Endothelial cell of umbilical vein (primary cell): ENCODE data around the gene CRY2. TPM values are rescaled to one million over a fixed set of nuclear protein-coding genes. Genes with fewer than 3 reads are reported as not detected.

Experiments
- BruUV-seq: library from RNA; stranded (reverse); fragments of 400-500 nt; replicated peaks from 2 replicates; lab custom pipeline; 2021; lab: Mats Ljungman, UMichigan
- CTCF ChIA-PET: fragments of 300-600, 350-600 bp; sonication (Branson Sonifier 250); formaldehyde crosslinking; loops from one replicate; lab custom pipeline; 2021; ENCODE audit warnings: antibody characterized with exemption, inconsistent platforms; lab: Charles Lee
- POLR2A ChIA-PET: fragments of 300-600, 350-600 bp; sonication (Branson Sonifier 250); formaldehyde crosslinking; loops from one replicate; lab custom pipeline; 2021; ENCODE audit warnings: antibody characterized with exemption, inconsistent platforms; lab: Charles Lee
- DNase-seq: peaks from one replicate; pipeline ENCODE4 v3.0.0-alpha.2; 2011; ENCODE audit warnings: low read depth, low spot score
- FAIRE-seq: peaks from 2 replicates; lab custom pipeline; 2011; peaks lifted over from hg19 to GRCh38; lab: Jason Lieb, UNC
- H2AFZ ChIP-seq: 2 replicates; pipeline ENCODE4 v1.6.0; 2012; ENCODE audit warnings: low read depth, low read length, control low read depth, inconsistent platforms
- H3K27ac ChIP-seq: 2 replicates; pipeline ENCODE4 v1.5.1; 2011; ENCODE audit warnings: low read depth, mild to moderate bottlenecking, control low read depth, low read length, moderate library complexity; ENCODE audit not compliant: insufficient read depth
- H3K27me3 ChIP-seq, 2 experiments: 2 replicates each; pipeline versions ENCODE4 v1.6.0 to v1.6.1; 2011; ENCODE audit warnings: low read length in 2 of 2, mixed read lengths in 1 of 2; ENCODE audit not compliant: control insufficient read depth in 2 of 2, insufficient read depth in 2 of 2
- H3K36me3 ChIP-seq, 2 experiments: 2 replicates in 1 of 2; 3 replicates in 1 of 2; pipeline ENCODE4 v1.5.1; 2011; ENCODE audit warnings: low read length in 2 of 2, mild to moderate bottlenecking in 1 of 2, moderate library complexity in 1 of 2; ENCODE audit not compliant: control insufficient read depth in 2 of 2, insufficient read depth in 2 of 2; ENCODE audit errors: extremely low read depth in 1 of 2
- H3K4me1 ChIP-seq: 3 replicates; pipeline ENCODE4 v1.5.1; 2011; ENCODE audit warnings: mild to moderate bottlenecking, low read length; ENCODE audit not compliant: control insufficient read depth, insufficient read depth; ENCODE audit errors: extremely low read depth
- H3K4me2 ChIP-seq: 2 replicates; pipeline ENCODE4 v1.6.1; 2011; ENCODE audit warnings: low read length, control low read depth, mixed read lengths; ENCODE audit not compliant: insufficient read depth
- H3K4me3 ChIP-seq, 3 experiments: fragments of 200-600 bp in 1 of 3; sonication (generic), shearing (Covaris generic) in 1 of 3; replicated peaks in 1 of 3; 2 replicates each; pipeline ENCODE4 v1.5.1; 2011 to 2016; ENCODE audit warnings: control low read depth in 3 of 3, low read length in 3 of 3, mild to moderate bottlenecking in 2 of 3, inconsistent platforms in 1 of 3, low read depth in 1 of 3, moderate library complexity in 1 of 3; ENCODE audit not compliant: insufficient read depth in 1 of 3
- H3K79me2 ChIP-seq: 2 replicates; pipeline ENCODE4 v1.6.0; 2012; ENCODE audit warnings: low read length, inconsistent platforms; ENCODE audit not compliant: control insufficient read depth, insufficient read depth
- H3K9ac ChIP-seq: replicated peaks from 2 replicates; pipeline ENCODE3; 2011; ENCODE audit warnings: low read length, control low read depth; ENCODE audit not compliant: insufficient read depth; ENCODE audit errors: extremely low read depth
- H3K9me1 ChIP-seq: replicated peaks from 3 replicates; pipeline ENCODE4 v1.6.0; 2011; ENCODE audit warnings: mild to moderate bottlenecking, low read length; ENCODE audit not compliant: control insufficient read depth, insufficient read depth; ENCODE audit errors: extremely low read depth
- H3K9me3 ChIP-seq: replicated peaks from 2 replicates; pipeline ENCODE4 v1.5.1; 2012; ENCODE audit warnings: low read length, inconsistent platforms; ENCODE audit not compliant: control insufficient read depth, insufficient read depth
- H4K20me1 ChIP-seq: replicated peaks from 2 replicates; pipeline ENCODE3; 2011; ENCODE audit warnings: mild to moderate bottlenecking, low read length; ENCODE audit not compliant: control insufficient read depth, insufficient read depth; ENCODE audit errors: extremely low read depth
- EZH2 ChIP-seq: IDR thresholded peaks from 2 replicates; pipeline ENCODE4 v1.6.1; 2012; ENCODE audit warnings: borderline replicate concordance, low read depth, mild to moderate bottlenecking, moderate library complexity, low read length, inconsistent platforms; ENCODE audit not compliant: severe bottlenecking
- dilution Hi-C: fragments of 300-500 bp; cut with MboI; formaldehyde crosslinking; loops from one replicate; pipeline ENCODE4 v1.15.0; 2019; ENCODE audit warnings: low sequenced_read_pairs; ENCODE audit not compliant: extremely low pct_ligation_motif_present
- intact Hi-C: fragments of 100-400 bp; cut with micrococcal nuclease; formaldehyde crosslinking; loops from one replicate; pipeline ENCODE4 v1.10.0; 2022
- polyA plus RNA-seq, 4 experiments: library from polyadenylated mRNA; depleted of rRNA in 3 of 4; stranded (reverse) in 3 of 4; unstranded in 1 of 4; fragments of >200 nt; gene quantifications; 2 replicates each; pipeline versions ENCODE4 v1.2.1 to v1.2.3, GENCODE V29; 2011 to 2012; ENCODE audit warnings: missing spikeins in 1 of 4
- total RNA-seq: library from RNA; stranded (reverse); gene quantifications from 2 replicates; pipeline ENCODE4 v1.2.3, GENCODE V29; 2021
- TF ChIP-seq, protein P1 (sequence below), 2 donors: IDR thresholded peaks; 1 replicate in 1 of 2; 2 replicates in 1 of 2; pipeline ENCODE4 v1.5.1; 2011; ENCODE audit warnings: low read length in 2 of 2, mild to moderate bottlenecking in 2 of 2, moderate library complexity in 2 of 2, control low read depth in 1 of 2, inconsistent platforms in 1 of 2, low read depth in 1 of 2; ENCODE audit not compliant: insufficient read depth in 1 of 2; ENCODE audit errors: extremely low read depth in 1 of 2

Gene CRY2
- total and polyA plus RNA-seq, 2 donors (not counting 3 experiments of a cell fraction or from before 2014, with no cell fraction given): 7.7 to 11.7 TPM

DNA sequence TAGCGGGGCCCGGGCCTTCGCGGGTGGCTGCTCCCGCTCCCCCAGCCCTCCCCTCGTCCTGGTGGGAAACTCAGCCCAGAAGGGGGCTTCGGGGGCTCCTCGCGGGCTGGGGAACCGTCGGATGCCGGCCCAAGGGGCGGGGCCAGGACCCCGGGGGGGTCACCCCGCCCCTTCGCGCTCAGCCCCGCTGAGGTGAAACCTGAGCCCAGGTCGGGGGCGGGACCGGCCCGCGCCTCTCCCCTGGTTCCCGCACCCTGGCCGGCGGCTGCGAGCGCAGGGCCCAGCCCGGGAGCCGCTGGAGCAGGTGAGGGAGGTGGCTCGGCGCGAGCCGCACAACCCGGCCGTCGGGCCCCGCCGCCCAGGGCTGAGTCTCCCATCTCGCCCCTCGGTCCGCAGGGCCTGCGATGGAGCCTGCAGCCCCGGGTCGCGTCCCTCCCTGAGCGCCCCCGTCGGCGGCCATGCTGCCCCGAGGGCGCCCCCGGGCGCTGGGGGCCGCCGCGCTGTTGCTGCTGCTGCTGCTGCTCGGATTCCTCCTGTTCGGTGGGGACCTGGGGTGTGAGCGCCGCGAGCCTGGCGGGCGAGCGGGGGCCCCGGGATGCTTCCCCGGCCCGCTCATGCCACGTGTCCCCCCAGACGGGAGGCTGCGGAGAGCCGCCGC is 75.3 kb downstream of the CRY2 start, which contains the start of gene LARGE2:
LARGE2 (plus strand) TSS at position 232 of the 658 bp plus-strand sequence; CDS start at position 459, 227 bp downstream.
- peak; percentile 96 for TF ChIP-seq EZH2
- TF ChIP-seq, protein P1, sequence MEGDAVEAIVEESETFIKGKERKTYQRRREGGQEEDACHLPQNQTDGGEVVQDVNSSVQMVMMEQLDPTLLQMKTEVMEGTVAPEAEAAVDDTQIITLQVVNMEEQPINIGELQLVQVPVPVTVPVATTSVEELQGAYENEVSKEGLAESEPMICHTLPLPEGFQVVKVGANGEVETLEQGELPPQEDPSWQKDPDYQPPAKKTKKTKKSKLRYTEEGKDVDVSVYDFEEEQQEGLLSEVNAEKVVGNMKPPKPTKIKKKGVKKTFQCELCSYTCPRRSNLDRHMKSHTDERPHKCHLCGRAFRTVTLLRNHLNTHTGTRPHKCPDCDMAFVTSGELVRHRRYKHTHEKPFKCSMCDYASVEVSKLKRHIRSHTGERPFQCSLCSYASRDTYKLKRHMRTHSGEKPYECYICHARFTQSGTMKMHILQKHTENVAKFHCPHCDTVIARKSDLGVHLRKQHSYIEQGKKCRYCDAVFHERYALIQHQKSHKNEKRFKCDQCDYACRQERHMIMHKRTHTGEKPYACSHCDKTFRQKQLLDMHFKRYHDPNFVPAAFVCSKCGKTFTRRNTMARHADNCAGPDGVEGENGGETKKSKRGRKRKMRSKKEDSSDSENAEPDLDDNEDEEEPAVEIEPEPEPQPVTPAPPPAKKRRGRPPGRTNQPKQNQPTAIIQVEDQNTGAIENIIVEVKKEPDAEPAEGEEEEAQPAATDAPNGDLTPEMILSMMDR (IDR thresholded peaks at IDR 0.05; ENCODE audit: extremely low read depth in 1 of 2, insufficient read depth in 1 of 2, low read depth in 1 of 2, low read length in 2 of 2): no peak
- H3K27me3 ChIP-seq: peaks cover 13 to 30% of the 10 kb centered on the region in 2 experiments
- H3K9ac ChIP-seq: no peak within 1 kb of the TSS
- no peaks in the 10 kb centered on the region for H3K79me2 ChIP-seq
- H3K9me1 ChIP-seq: no peaks in the 10 kb centered on the region
- FAIRE-seq (no peak), DNase-seq (no peak)
- ChIA-PET POLR2A (no interaction called here), CTCF (interaction anchor here (0.6 to 1.3 kb wide), 2 partner anchors 42 to 84 kb away, joined by 3 to 7 read pairs; no protein-coding TSS in a partner anchor)
- intact Hi-C loops: no loop called here
- no peaks in the 10 kb centered on the region for H3K9me3 ChIP-seq
- no peak within 1 kb of the TSS for H3K4me3 ChIP-seq
- BruUV-seq: no TSS peak
- dilution Hi-C loops: no loop called here
- H3K27ac ChIP-seq: no peak within 1 kb of the TSS
- H2AFZ ChIP-seq: no peak within 1 kb of the TSS
- H3K4me1 ChIP-seq: peaks cover 3% of the 10 kb centered on the region
- no peak within 1 kb of the TSS for H3K4me2 ChIP-seq
- no peaks in the 10 kb centered on the region for H3K36me3 ChIP-seq
- no peaks in the 10 kb centered on the region for H4K20me1 ChIP-seq
